SIG-M5 treated with dmso at 0.1 percent for 504 hours (cell line): ENCODE measurements around the gene TCF7L1.

ENCODE experiments used
- DNase-seq: peaks from one replicate; lab custom pipeline; 2025; ENCODE audit not compliant: unreplicated experiment; lab: John Stamatoyannopoulos, UW

The TCF7L1 gene

GRCh38 chr2:85215448-85216401 lies 82.5 kb downstream of the TCF7L1 start:
- DNase-seq, result no peak

GRCh38 chr2:85216927-85217326 lies 83.7 kb downstream of the TCF7L1 start:
- no peak for DNase-seq

DNA sequence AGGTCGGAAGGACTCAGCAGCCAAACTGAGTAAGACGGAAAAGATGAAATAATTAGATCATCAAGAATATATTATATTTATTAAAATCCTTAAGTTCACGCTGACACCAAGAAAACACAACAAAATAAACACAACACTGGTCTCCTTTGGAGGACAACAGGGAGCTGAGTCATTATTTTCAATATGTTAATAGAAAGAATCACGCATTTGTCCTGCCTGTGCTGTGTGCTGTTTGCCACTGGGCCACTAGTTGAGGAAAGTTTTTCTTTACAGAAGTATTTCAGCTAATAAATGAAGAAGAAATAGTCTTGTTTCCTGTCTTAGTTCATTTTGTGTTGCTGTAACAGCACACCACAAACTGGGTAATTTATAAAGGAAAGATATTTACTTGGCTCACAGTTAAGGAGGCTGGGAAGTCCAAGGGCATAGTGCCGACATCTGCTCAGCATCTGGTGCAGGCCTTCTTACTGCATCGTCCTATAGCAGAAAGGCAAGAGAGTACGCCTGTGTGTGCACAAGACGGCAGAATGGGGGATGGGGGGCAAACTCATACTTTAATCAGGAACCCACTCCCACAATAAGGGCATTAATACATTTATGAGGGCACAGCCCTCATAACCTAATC lies 88.0 kb downstream of the TCF7L1 start:
- DNase-seq, result no peak

DNA sequence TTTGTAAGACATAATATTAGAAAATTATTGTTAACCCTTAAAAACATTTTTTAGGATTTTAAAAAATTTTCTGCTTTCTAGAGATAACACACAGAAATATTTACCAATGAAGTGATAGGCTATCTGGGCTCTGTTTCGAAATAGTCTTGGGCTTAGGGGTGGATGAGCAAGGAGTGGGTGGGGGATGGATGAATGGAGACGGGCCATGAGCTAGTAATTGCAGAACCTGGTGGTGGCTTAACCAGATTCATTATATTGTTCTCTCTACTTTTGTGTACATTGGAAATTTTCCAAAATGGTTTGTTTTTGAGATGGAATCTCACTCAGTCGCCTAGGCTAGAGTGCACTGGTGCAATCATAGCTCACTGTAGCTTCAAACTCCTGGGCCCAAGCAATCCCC lies 89.6 kb downstream of the TCF7L1 start:
- no peak for DNase-seq

DNA sequence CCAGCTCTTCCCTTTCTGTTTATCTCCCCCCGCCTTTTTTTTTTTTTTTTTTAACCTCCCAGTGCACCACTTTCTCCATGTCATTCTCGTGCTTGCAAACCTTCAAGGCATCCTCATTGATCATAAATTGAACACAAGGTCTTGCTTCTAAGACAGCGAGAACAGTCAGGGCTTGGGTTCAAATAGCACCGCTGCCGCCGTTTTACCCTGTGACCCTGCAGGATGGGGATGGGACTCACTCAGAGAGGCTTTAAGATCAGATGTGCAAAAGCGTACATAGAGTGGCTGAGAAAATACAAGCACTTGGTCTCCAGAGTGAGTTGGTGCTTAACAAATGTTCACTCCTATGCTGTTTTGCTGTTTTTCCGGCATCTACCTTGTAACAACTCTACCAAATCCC lies 93.6 kb downstream of the TCF7L1 start:
- no peak for DNase-seq

DNA sequence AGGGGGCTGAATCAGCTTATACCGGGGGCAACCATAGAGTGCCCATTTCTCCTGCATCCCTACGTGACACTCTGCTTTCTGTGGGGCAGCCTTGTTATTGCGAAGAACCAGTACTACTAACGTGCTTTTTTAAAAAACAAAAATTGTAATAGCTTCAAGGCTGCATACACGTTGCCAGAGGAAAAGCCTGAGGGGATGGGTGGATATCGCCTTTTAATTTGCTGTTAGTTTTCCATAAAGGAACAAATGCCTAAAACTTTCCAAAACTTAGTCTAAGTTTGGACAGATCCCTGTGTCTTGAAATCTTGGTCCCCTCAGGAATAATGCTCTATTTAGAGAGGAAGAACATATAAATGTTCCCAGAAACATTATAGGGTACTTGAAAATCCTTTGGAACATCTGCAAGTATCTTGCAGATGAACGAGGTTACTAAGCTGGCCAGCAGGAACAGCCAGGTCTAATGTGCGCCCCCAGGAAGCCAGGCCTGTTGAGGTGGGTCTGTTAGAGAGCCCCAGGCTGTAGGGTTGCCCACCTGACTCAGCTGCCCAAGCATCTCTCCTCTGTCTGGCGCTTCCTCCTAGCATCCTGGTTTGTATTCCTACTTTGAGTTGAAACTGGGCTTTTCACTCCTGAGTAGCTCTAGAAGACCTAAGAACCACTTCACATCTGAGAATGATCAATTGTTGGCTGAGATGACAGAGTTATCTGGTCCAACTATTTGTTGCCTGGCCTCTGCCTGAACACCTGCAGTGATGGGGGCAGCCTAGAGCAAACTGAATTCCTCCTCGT lies 97.7 kb downstream of the TCF7L1 start:
- no peak for DNase-seq

DNA sequence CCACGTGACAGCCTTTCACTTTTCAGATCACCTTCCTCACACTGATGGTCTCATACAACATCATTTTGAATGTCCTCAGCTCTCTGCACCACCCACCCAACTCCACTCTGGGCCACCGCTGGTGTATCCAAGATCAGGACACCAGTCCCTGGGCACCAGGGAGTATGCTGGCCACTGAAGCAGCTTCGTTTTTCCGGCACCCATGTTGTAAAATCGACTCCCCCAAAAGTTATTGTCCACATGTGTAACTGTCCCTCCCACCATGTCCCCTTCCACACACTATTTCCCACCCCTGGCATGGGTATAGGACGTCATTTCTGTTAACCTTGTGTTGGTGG lies 98.2 kb downstream of the TCF7L1 start:
- no peak for DNase-seq

- DNase-seq, result no peak
Measured at GRCh38 chr2:85231952-85232351, 98.8 kb downstream of the TCF7L1 start.

GRCh38 chr2:85234868-85235267 lies 101.7 kb downstream of the TCF7L1 start:
- no peak for DNase-seq

DNA sequence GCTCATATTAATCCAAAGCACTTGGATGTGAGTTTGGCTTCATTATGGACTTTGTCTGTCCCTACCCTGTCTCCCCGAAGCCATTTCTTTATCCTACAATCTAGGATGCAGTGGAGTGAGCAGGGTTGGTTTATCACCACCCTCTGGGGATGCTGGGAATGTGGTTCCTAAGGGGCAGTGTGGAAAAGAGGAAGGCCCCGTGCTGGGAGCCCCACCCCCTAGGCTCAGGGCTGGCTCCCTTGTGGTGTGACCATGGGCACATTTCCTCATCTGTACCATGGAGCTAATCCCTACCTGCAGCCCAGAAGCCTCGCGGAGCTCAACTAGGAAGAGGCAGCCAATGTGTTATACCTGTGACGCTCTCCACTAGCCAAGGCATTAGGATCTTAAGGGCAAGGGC lies 102.1 kb downstream of the TCF7L1 start:
- no peak for DNase-seq

- no peak for DNase-seq
Measured at GRCh38 chr2:85236084-85236483, 102.9 kb downstream of the TCF7L1 start.

DNA sequence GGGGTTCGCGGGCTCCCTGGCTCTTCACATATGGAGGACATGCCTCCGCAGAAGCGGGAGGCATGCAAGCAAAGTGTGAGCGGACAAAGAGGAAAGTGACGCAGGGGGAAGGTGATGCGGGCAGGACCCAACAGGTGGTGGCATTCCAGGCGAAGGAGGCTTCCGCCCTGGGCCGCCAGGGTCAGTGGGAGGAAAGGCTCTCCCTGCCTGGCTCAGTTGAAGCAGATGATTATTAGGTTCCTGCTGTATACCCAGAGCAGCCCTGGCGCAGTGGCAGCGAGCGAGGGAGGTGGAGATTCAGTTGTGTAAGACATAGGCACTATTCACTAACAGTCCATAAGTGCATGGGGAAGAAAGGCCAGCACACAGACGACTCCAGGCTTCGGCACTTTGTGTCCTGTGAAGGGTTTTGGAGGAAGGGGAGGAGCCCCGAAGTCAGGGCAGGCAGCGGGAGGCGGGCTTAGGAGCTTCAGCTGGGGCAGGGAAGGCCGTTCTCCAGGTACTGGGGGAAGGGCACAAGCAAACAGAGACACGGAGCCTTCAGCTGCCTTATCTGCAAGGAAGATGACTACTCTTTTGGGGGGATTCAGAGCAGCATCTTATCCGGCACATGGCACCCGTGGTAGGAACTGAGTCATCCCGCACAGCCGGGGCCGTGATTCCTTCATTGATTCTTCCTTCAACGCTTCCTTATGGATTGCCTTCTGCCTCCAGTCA lies 104.8 kb downstream of the TCF7L1 start:
- no peak for DNase-seq

GRCh38 chr2:85238607-85239006 lies 105.4 kb downstream of the TCF7L1 start:
- no peak for DNase-seq

DNA sequence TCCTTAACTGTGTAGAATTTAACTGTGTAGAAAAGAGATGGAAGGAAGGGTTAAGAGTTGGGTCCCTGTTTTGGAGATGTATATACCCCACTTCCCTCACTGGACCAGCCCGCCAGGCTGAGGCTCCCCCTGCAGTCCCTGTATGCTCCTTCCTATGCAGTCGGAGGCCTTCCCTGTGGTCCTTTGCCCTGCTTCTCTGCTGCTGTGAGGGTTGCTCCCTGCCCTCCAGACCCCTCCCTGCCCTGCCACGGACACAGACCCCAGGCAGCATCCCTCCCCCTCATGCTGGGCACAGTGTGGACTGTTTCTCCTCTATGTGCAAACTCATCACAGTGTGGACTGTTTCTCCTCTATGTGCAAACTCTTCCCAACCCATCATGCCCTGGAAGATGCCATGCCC lies 105.9 kb downstream of the TCF7L1 start:
- no peak for DNase-seq

DNA sequence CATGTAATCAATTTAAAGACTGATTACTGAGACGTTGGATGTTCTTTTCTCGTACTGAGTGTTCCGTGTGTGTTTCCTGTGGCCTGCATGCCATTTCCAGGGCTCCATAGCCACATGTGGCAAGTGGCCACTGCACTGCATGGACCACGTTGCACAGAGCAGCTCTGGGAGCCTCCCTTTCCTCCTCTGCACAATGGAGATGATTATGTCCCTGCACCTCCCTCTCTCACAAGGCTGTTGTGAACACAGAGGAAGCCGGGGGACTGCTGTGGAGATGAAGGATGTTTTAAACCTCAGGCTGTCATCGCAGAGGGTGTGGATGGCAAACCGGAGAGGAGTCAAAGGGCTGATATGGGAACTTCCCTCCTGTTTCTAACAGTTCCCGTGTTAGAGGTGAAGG lies 106.9 kb downstream of the TCF7L1 start:
- DNase-seq, result no peak

DNA sequence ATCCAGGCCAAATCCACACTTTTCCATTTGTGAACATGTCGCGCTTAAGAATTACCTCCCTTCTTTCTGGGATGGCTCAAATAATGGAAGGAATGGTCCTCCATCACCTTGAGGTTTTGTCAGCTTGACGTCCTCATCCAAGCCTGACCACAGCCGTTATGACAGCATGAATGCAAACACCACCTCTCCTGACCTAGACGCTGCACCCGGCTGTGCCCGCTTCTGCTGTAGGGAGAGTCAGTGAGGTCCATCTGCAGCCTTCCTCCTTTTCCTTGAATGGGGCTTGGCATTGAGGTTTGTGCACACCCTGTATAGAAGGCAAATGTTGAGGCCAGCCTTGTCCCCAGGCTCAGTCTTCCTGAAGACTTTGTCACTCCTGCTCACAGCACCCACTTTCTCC lies 109.1 kb downstream of the TCF7L1 start:
- DNase-seq, result no peak

DNA sequence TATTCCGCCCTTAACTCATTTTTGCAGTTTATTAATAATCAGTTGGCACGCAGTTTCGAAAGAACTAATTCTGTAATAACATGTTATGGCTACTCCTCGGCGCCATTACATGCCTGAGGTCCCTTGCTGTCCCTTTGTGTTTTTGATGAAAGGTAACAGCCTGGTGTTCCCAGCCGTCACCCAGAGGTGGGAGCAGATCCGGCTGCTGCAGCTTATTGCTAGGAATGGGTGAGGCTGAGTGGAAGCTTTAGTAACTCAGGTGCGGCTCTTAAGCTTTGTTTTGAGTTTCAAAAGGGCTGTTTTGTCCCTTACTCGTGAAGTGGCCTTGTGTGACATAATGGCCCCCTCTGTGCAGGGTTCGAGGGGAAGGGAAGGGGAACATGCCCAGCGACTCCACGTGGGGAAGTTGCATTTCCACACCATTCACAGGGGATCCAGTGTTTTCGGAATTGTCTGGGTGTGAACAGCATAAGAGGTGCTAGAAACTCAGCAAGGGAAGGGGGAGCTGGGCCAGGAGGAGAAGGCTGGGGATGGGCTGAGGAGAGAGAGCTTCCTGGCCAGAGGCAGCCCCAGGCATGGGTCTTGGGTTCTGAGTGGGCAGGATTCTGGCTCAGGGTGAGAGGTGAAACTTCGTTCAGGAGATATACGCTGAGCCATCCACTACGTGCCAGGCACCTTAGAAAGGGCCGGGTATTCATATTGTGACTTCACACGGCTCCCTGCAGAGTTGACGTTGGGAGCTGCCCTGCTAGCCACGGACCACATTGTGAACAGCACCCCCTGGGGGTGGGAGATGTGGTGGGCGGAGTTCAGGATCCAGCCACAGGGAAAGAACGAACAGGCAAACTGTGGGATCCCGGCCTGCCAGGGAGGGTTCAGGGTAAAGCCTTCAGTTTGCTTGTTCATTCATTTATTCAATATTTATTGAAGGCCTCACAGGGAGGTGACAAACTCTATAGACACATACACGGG lies 110.2 kb downstream of the TCF7L1 start:
- no peak for DNase-seq

GRCh38 chr2:85244828-85245227 lies 111.6 kb downstream of the TCF7L1 start:
- no peak for DNase-seq

GRCh38 chr2:85245891-85246290 lies 112.7 kb downstream of the TCF7L1 start:
- DNase-seq, result no peak

- no peak for DNase-seq
Measured at GRCh38 chr2:85246348-85246747, 113.2 kb downstream of the TCF7L1 start.
